Keratinocyte (primary cell): ENCODE data around the gene CMAS. TPM values are rescaled to one million over a fixed set of nuclear protein-coding genes. Genes with fewer than 3 reads are reported as not detected.
A peak's percentile ranks its signal among the peaks of the same experiment; 100 is the strongest.

Experiments used
- DNase-seq: peaks from one replicate; pipeline ENCODE4 v3.0.0-alpha.2; 2011; ENCODE audit warnings: low read depth, missing footprints, low spot score
- FAIRE-seq: peaks from 2 replicates; lab custom pipeline; 2011; peaks lifted over from hg19 to GRCh38; lab: Jason Lieb, UNC
- H2AFZ ChIP-seq: 2 replicates; pipeline ENCODE4 v1.6.0; 2012; ENCODE audit warnings: low read length, control low read depth, inconsistent platforms; ENCODE audit not compliant: control insufficient read depth
- H3K27ac ChIP-seq: 2 replicates; pipeline ENCODE4 v1.5.1; 2011; ENCODE audit warnings: low read length; ENCODE audit not compliant: control insufficient read depth, insufficient read depth
- H3K27me3 ChIP-seq: 3 replicates; pipeline ENCODE4 v1.6.0; 2011; ENCODE audit warnings: low read length; ENCODE audit not compliant: control insufficient read depth, insufficient read depth; ENCODE audit errors: extremely low read depth
- H3K36me3 ChIP-seq, 2 experiments: 2 replicates in 1 of 2; 3 replicates in 1 of 2; pipeline ENCODE4 v1.5.1; 2011; ENCODE audit warnings: low read length in 2 of 2, mild to moderate bottlenecking in 1 of 2; ENCODE audit not compliant: control insufficient read depth in 2 of 2, insufficient read depth in 2 of 2; ENCODE audit errors: extremely low read depth in 1 of 2
- H3K4me1 ChIP-seq: 3 replicates; pipeline ENCODE4 v1.5.1; 2011; ENCODE audit warnings: low read length; ENCODE audit not compliant: control insufficient read depth, insufficient read depth; ENCODE audit errors: extremely low read depth
- H3K4me2 ChIP-seq: 3 replicates; pipeline ENCODE4 v1.6.0; 2011; ENCODE audit warnings: low read depth, low read length; ENCODE audit not compliant: control insufficient read depth, insufficient read depth; ENCODE audit errors: extremely low read depth
- H3K4me3 ChIP-seq, 3 experiments: fragments of 200-600 bp in 1 of 3; sonication (generic) in 1 of 3; 2 replicates in 2 of 3; 3 replicates in 1 of 3; pipeline ENCODE4 v1.5.1; 2011 to 2016; ENCODE audit warnings: low read length in 3 of 3, mild to moderate bottlenecking in 3 of 3, control low read depth in 2 of 3, inconsistent platforms in 1 of 3, low read depth in 1 of 3, mixed read lengths in 1 of 3, mixed run types in 1 of 3, moderate library complexity in 1 of 3; ENCODE audit not compliant: control insufficient read depth in 2 of 3, insufficient read depth in 2 of 3; ENCODE audit errors: extremely low read depth in 1 of 3
- H3K79me2 ChIP-seq: 2 replicates; pipeline ENCODE4 v1.6.0; 2012; ENCODE audit warnings: low read length; ENCODE audit not compliant: control insufficient read depth, insufficient read depth
- H3K9ac ChIP-seq: 3 replicates; pipeline ENCODE4 v1.6.0; 2011; ENCODE audit warnings: low read length; ENCODE audit not compliant: control insufficient read depth, insufficient read depth; ENCODE audit errors: extremely low read depth
- H3K9me1 ChIP-seq: 3 replicates; pipeline ENCODE4 v1.6.0; 2011; ENCODE audit warnings: low read length; ENCODE audit not compliant: control insufficient read depth, insufficient read depth; ENCODE audit errors: extremely low read depth
- H3K9me3 ChIP-seq: 2 replicates; pipeline ENCODE4 v1.5.1; 2012; ENCODE audit warnings: low read depth, low read length; ENCODE audit not compliant: control insufficient read depth
- H4K20me1 ChIP-seq: 3 replicates; pipeline ENCODE4 v1.6.0; 2011; ENCODE audit warnings: low read length; ENCODE audit not compliant: control insufficient read depth, insufficient read depth; ENCODE audit errors: extremely low read depth
- CTCF ChIP-seq, 3 experiments: IDR thresholded peaks in 1 of 3; conservative IDR thresholded peaks in 1 of 3; optimal IDR thresholded peaks in 1 of 3; 2 replicates in 2 of 3; 3 replicates in 1 of 3; pipeline versions ENCODE3 to v1.5.1; 2011; ENCODE audit warnings: low read length in 3 of 3, mild to moderate bottlenecking in 3 of 3, moderate library complexity in 2 of 3, control low read depth in 1 of 3, inconsistent platforms in 1 of 3; ENCODE audit not compliant: insufficient read depth in 2 of 3; ENCODE audit errors: extremely low read depth in 1 of 3
- EZH2 ChIP-seq: IDR thresholded peaks from one replicate; pipeline ENCODE4 v1.6.1; 2012; ENCODE audit warnings: inconsistent platforms, mild to moderate bottlenecking, low read length, moderate library complexity
- dilution Hi-C: fragments of 300-500 bp; cut with MboI; formaldehyde crosslinking; loops from one replicate; pipeline ENCODE4 v1.7.0; 2020; ENCODE audit warnings: low sequenced_read_pairs; ENCODE audit not compliant: extremely low pct_ligation_motif_present
- polyA plus RNA-seq, 5 experiments: library from polyadenylated mRNA; depleted of rRNA in 3 of 5; stranded (reverse) in 3 of 5; stranded (forward) in 1 of 5; unstranded in 1 of 5; fragments of >200 nt; gene quantifications; 1 replicate in 1 of 5; 2 replicates in 3 of 5; 3 replicates in 1 of 5; pipeline versions ENCODE4 v1.2.1 to v1.2.3, GENCODE V29; 2011 to 2012; ENCODE audit warnings: missing spikeins in 2 of 5, low read depth in 1 of 5, low replicate concordance in 1 of 5

Gene CMAS
- polyA plus RNA-seq, 1 donor (not counting 4 experiments of a cell fraction or from before 2014, with no cell fraction given): 55.0 TPM

GRCh38 chr12:22084852-22085251 is 38.8 kb downstream of the CMAS start:
- H2AFZ ChIP-seq: no peak overlapping the region
- no peaks in the 10 kb centered on the region for H3K27me3 ChIP-seq
- no peaks in the 10 kb centered on the region for H3K9me1 ChIP-seq
- TF ChIP-seq CTCF (optimal IDR thresholded peaks at IDR 0.05 in 1 of 3, IDR thresholded peaks at IDR 0.05 in 1 of 3, conservative IDR thresholded peaks at IDR 0.05 in 1 of 3; ENCODE audit: extremely low read depth in 1 of 3, insufficient read depth in 2 of 3, low read length in 3 of 3) (no peak), EZH2 (no peak)
- no peaks in the 10 kb centered on the region for H4K20me1 ChIP-seq
- H3K4me3 ChIP-seq: no peak overlapping the region
- no peak overlapping the region for H3K9ac ChIP-seq
- dilution Hi-C loops: no loop called here
- no peak for FAIRE-seq
- no peak overlapping the region for H3K4me2 ChIP-seq
- H3K79me2 ChIP-seq: no peaks in the 10 kb centered on the region
- H3K27ac ChIP-seq: no peak overlapping the region
- no peak for DNase-seq
- H3K9me3 ChIP-seq: no peaks in the 10 kb centered on the region
- H3K4me1 ChIP-seq: peaks cover 7% of the 10 kb centered on the region
- no peaks in the 10 kb centered on the region for H3K36me3 ChIP-seq

- H3K4me3 ChIP-seq: no peak overlapping the region
- H3K9me1 ChIP-seq: no peaks in the 10 kb centered on the region
- DNase-seq (peak; percentile 32), FAIRE-seq (peak; percentile 86)
- H2AFZ ChIP-seq: no peak overlapping the region
- no peaks in the 10 kb centered on the region for H3K27me3 ChIP-seq
- H3K4me1 ChIP-seq: peaks cover 7% of the 10 kb centered on the region
- H3K4me2 ChIP-seq: peak overlapping the region; percentile 38
- H3K36me3 ChIP-seq: no peaks in the 10 kb centered on the region
- no peak overlapping the region for H3K27ac ChIP-seq
- TF ChIP-seq EZH2: no peak
- no peak for TF ChIP-seq CTCF (optimal IDR thresholded peaks at IDR 0.05 in 1 of 3, IDR thresholded peaks at IDR 0.05 in 1 of 3, conservative IDR thresholded peaks at IDR 0.05 in 1 of 3; ENCODE audit: extremely low read depth in 1 of 3, insufficient read depth in 2 of 3, low read length in 3 of 3)
- H4K20me1 ChIP-seq: no peaks in the 10 kb centered on the region
- no peak overlapping the region for H3K9ac ChIP-seq
- H3K9me3 ChIP-seq: no peaks in the 10 kb centered on the region
- dilution Hi-C loops: no loop called here
- no peaks in the 10 kb centered on the region for H3K79me2 ChIP-seq
Measured at GRCh38 chr12:22088886-22089285, 42.9 kb downstream of the CMAS start.
